Activated CD8-positive, alpha-beta memory T cell treated with anti-CD3 and anti-CD28 coated beads for 48 hours (primary cell): Measurements from ENCODE around the gene CDR2L.
"Not testable (repeated sequence)": the region's sequence is repeated elsewhere in the genome, so short reads cannot be mapped to it uniquely, and the experiment has no call there.

ENCODE experiments used
- DNase-seq, 3 experiments: peaks; one replicate each; pipeline ENCODE4 v3.0.0-alpha.2; 2020; ENCODE audit warnings: low read depth in 2 of 3, low spot score in 2 of 3

Gene CDR2L

DNA sequence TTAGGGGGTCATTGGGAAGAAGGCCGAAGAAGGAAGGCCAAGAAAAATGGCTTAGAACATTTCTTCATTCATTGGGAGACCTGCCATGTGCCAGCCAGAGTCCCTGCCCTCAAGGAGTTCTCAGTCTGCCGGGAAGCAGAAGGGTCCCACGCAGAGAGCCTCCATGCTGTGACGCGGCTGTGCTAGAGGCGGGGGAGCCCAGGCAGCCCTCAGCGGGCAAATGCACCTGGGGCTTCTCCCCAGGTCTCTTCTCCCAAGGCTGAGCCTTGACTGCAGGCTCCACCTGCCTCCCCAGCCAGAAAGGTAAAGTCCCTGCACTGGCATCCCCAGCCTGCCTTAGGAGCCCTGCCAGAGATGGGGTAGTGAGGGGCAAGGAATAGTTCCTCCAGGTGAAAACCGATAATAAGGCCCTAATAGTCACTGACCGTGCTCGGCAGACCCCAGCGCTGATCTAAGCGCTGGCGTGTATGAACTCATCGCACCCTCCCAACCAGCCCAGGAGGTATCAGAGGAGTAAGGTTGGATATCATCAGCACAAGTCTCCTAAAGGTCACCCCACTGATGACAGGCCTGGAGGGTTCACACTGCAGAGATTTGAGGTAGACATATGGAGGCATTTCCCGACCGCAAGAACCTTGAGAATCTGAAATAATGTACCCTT is 6.0 kb upstream of the CDR2L start:
- no peak for DNase-seq

DNA sequence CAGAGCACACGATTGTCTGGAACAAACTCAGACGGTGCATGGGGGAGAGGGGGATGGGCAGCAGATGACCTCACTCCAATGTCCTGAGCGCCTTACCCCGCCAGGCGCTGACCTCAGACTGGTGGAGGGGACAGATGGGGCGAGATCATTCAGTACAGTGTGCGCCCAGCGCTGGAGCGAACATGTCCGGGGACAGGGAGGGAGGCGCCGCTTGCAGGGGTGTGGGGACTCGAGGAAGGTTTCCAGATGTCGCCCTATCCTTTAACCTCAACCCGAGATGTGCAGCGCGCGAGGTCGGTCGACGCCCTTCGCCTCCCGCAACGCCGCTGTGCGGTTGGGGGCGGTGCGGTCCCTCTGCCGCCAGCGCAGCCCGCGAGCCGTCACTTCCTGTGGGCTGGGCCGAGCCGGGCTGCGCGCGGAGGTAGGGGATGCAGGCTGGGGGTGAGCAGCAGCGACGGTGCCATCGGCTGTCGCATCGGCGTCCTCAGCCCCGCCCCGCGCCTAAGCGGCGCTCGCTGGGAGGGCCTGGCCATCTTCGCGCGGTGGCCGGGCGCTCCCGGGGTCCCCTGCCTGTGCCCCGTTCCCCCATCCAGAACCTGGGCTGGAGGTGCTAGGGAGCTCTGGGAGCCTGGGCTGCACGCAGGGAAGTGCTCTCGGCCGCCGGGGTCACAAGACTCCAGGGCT is 5.3 kb upstream of the CDR2L start:
- peak; percentile 32 to 58 (median 53) for DNase-seq

DNA sequence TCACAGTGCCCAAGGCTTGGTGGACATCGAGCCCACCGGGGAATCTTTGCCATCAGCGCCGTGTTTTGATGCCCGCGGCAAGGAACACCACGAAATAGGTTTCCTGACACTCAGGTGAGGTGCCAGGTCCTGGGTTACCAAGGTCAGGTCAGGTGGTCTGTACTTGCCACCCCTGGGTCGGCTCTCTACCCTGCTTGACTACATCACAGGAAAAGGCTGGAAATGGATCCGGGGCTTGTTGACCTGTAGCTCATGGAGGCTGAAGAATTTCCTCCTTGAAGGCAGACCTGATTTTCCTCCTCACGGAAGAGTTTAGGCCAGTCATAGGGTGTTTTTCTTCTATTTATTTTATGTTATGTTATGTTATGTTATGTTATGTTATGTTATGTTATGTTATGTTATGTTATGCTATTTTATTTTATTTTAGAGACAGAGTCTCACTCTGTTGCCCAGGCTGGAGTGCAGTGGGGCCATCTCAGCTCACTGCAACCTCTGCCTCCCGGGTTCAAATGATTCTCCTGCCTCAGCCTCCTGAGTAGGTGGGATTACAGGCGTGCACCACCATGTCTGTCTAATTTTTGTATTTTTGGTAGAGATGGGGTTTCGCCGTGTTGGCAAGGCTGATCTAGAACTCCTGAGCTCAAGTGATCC is 4.6 kb upstream of the CDR2L start:
- not testable (repeated sequence) for DNase-seq

DNA sequence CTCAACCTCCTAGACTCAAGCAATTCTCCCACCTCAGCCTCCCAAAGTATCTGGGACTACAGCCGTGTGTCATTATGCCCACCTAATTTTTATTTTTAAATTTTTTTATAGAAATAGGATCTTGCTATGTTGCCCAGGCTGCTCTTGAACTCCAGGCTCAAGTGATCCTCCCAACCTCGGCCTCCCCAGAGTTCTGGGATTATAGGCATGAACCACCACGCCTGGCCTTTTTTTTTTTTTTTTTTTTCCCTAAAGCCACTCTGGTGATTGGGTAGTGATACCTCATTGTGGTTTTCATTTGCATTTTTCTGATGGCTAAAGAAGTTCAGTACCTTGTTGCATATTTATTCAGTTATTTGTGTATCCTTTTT is 1.2 kb upstream of the CDR2L start:
- DNase-seq: no peak

DNA sequence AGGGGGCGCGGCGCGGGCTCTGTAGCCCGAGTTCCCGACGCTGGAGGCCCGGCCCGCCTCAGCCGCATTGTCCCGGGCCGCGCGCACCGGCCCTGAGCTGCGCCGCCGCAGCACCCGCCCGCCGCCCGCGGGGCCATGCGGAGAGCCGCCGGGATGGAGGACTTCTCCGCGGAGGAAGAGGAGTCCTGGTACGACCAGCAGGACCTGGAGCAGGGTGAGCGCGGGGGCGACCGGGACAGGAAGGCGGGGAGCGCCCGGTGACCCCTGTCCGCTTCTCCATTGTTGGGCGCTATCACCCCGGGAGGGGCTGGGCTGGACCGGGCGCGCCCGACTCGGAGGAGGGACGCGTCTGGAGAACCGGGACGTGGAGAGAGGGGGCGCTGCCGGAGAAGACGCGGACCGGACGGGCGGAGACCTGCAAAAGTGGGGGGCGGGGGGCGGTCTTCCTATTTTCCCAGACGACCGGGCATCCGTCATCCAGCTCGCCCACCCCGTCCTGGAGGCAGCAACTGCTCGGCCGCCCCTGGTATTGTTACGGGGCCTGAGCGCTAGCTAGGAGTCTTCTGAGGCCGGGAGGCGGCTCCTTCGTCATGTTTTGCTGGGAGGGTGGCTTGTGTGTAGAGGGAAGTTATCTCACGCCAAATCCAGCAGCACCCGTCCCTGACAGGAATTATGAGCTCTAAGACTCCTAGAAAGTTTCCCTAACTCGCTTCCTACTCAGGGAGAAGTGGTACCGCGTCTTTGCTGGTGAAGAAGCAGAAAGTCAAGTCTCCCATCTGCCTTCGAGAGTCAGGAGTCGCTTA is 678 bp downstream of the CDR2L start:
- DNase-seq: no peak

DNA sequence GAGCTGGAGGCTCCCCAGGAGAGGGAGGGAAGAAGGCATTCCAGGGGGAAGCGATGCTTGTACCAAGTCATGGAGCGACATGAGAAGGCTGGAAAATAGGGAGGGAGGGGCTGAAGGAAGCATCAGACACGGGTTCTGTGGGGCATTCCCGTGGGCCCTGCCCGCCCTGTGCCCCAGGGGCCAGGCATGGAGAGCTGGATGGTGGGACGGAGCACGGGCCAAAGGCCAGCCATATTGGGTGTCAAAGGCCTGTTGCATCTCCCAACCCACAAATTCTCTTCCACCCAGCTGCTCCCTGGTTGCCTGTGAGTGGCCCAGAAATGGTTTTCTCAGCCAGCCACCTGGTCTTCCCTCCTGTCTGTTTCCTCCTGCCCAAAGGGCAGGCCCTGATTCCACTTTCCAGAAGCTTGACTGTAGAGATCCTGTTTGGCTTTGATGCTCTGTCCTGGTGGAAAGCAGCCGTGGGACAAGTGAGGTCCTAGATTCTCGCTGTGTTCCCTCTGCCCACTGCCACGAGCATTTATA is 3.2 kb downstream of the CDR2L start:
- DNase-seq: no peak

DNA sequence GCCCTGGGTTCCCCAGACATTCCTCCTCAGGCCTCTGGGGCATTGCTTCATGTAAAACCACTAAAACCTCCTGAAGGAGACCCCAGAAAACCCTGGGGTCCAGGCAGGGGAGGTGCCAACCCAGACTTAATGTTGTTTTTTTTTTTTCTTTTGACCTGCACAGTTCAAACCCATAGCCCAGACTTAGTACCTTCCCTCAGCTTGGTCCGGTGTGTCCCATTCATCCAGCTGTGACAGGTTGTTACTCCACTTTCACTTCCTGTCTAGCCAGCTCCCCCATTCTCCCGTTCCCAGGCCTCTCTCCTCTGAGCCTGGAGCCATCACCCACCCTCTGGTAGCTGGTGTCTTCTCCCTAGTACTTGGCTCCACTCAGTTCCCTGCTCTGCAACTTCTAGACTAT is 4.8 kb downstream of the CDR2L start:
- DNase-seq: no peak

DNA sequence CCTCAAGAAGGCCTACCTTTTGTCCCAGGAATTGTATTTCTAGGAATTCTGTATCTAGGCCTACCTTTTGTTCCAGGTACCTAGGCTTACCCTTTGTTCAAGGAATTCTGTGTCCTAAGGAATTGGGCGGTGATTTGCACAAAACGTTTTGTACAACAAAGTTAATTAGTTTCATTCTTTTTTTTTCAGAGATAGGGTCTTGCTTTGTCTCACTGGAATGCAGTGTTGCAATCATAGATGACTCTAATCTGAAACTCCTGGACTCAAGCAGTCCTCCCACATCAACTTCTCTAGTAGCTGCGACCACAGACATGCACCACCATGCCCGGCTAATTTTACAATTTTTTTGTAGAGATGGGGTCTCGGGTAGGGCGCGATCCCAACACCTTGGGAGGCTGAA is 7.0 kb downstream of the CDR2L start:
- no peak for DNase-seq

DNA sequence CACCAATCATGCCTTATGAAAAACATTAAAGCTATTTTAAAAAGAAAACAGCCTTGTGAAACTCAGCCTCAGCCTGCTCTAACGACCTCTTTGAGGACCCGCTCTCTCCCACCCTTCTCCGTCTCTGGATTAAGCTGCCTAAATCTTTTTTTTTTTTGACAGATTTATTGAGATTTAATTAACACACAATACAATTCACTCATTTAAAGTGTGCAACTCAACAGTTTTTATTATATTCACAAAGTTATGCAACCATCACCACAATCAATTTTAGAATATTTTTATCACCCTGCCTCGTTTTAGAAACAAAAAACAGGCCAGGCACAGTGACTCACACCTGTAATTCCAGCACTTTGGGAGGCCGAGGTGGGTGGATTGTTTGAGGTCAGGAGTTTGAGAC is 8.4 kb downstream of the CDR2L start:
- DNase-seq: no peak

DNA sequence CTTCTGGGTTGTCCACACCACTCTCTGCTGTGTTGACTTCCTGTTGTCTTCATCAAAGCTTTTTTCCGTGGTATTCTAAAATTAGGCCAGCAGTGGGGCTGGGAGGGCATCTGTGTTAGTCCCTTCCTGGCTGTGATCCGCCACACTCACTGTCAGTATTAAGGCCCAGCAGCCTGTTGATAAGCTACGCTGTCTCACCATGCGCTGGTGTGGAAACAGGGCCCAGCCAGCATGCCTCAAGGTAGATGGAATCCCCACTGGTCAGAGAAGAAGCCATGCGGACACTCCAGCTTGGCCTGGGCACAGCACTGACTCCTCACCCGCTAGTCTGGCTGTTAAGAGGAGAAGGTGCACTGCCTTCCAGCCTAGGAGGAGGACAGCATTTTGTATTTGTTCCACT is 11.4 kb downstream of the CDR2L start:
- no peak for DNase-seq

DNA sequence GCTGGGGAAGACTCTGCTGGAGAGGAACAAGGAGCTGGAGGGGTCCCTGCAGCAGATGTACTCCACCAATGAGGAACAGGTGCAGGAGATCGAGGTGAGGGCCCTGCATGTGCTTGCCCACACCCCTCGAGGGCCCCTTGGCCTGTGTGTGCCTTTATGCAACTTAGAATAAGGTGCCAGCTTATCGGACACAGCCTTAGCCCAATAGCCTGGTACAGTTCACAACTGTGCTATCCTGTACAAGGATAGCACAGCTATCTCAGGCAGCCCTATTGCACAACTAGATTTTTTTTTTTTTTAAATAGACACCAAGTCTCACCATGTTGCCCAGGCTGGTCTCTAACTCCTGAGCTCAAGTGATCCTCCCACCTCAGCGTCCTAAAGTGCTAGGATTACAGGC is 12.1 kb downstream of the CDR2L start:
- DNase-seq: no peak

DNA sequence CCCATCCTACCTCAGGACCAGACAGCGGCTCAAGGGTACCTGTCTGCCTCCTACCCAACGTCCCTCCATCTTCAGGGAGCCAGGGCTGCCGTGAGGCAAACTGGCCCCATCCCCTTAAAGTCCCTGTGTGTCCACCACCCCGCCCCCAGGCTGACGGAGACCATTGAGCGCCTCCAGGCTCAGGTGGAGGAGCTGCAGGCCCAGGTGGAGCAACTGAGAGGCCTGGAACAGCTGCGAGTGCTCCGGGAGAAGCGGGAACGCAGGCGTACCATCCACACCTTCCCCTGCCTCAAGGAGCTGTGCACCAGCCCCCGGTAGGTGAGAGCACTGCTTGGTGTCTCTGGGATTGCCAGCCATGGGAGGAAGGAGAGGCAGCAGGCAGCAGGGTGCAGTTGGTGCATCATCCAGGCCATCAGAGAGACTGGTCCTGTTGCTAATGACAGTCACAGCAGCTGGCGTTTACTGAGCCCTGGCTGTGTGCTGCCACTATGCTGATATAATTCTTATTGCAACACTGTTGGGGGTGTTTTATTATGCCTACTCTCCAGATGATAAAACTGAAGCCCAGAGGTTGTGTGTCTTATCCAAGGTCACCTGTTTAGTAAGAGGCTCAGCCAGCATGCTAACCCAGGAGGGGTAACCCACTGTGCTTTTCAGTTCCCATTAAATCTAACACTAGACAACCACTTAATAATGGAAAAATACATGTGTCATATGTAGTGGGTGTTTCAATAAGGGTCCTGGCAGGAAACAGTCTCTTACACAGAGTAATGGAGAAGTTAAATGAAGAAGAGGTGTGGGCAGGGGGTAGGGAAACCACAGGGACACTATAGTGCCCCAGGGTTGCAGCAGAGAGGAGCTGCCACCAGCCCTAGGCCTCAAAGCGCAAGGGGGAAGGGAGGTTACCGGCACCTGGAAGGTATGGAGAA is 14.7 kb downstream of the CDR2L start:
- no peak for DNase-seq

DNA sequence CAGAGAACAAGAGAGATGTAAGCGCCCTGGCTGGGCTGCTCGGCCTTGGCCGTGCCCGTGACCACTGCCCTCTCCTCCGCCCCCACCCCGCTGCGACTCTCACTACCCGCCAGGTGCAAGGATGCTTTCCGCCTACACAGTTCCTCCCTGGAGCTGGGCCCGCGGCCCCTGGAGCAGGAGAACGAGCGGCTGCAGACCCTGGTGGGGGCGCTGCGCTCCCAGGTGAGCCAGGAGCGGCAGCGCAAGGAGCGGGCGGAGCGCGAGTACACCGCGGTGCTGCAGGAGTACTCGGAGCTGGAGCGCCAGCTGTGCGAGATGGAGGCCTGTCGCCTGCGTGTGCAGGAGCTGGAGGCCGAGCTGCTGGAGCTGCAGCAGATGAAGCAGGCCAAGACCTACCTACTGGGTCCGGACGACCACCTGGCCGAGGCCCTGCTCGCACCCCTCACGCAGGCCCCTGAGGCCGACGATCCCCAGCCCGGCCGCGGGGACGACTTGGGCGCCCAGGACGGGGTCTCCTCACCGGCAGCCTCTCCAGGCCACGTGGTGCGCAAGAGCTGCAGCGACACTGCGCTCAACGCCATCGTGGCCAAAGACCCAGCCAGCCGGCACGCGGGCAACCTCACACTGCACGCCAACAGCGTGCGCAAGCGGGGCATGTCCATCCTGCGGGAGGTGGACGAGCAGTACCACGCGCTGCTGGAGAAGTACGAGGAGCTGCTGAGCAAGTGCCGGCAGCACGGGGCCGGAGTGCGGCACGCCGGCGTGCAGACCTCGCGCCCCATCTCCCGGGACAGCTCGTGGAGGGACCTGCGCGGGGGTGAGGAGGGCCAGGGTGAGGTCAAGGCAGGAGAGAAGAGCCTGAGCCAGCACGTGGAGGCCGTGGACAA is 15.9 kb downstream of the CDR2L start:
- DNase-seq: no peak

DNA sequence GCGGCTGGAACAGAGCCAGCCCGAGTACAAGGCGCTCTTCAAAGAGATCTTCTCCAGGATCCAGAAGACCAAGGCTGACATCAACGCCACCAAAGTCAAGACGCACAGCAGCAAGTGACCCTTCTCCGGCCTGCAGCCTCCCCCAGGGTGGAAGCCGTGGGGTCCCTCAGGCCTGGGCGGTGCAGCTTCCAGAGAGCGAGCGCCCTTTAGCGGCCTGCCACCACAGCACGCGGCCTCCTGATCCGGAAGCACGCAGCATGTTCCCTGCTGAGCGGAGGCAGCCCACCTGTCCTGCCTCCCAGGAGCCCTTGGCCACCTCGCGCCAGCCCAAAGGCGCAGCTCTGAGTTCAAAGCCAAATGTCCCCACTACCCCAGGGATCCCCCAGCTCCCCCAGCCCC is 16.5 kb downstream of the CDR2L start:
- no peak for DNase-seq

DNA sequence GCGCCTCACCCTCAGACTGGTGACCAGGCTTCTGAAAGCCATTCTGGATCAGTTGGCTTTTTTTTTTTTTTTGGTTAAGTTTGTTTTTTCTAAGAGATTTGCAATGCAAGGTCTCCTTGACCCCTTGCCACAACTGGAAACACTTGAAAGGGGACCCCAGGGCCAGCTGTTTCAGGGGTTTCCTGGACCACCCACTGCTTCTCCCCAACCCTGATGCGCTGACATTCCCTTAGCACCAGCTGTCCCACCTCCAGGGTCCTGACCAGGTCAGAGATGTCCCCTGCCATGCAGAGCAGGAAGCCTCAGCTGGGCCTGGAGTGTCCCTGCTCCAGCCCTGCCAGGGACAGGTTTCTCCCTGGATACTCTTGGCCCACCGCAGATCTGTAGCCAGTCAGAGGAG is 16.9 kb downstream of the CDR2L start:
- DNase-seq: no peak

DNA sequence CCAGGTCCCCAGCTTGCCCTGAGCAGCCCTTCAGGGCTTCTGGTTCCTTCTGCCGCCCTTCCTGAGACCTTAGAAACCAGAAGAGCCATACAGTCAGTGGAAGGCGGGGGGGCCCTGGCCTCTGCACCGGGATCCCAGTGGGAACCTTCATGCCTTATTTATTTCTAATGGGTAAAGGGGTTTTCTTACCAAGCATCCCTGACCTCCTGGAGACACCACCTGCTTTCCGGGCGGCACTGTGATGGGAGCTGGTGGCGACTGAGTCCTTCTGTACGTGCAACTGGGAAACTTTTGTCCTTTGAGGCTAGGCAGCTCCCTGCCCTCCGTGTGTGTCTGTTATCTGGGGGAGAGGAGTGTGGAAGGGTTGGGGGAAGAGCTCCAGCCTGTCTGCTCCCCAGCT is 17.9 kb downstream of the CDR2L start:
- DNase-seq: no peak

DNA sequence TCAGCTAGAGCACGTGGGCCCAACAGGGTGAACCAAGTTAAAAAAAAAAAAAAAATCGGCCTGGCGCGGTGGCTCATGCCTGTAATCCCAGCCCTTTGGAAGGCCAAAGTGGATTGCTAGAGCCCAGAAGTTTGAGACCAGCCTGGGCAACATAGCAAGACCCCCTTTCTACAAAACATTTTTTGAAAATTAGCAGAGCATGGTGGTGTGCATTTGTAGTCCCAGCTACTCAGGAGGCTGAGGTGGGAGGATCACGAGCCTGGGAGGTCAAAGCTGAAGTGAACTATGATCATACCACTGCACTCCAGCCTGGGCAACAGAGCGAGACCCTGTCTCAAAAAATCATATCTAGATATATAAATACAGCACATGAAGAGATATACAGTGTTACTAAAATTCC is 18.7 kb downstream of the CDR2L start:
- DNase-seq: not testable (repeated sequence)

DNA sequence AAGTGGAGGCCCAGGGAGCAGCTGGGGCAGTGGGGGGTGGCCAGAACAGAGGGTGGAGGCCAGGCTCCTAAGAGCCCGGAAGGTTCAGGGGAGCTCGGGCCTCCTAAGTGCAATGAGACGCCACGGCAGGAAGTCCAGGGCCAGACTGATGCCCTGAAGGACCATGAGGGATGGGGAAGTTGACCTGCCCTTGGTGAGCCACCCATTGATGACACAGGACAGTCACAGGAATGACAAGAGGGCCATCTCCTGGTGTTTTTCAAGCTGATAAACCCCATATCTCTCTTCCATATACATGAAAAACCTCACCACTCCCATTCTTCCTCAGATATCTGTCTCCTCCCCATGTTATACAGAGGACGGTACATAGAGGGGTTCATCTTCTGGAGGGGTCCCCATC is 19.2 kb downstream of the CDR2L start:
- no peak for DNase-seq

DNA sequence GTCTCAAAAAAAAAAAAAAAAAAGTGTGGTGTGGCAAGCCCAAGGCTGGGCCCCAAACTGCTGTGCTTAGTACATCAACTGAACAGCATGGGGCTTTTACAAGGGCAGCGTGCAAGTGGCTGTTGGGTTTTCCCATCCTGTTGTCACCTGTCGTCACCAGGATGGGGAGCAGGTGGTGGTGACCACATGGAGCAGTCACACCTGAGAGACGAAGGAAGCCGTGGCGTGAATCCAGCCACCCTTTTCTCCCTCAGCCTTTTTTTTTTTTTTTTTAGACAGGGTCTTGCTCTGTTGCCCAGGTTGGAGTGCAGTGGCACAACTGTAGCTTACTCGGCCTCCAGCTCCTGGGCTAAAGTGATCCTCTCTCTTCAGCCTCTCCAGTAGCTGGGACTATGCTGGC is 20.9 kb downstream of the CDR2L start:
- DNase-seq: no peak
